Activated CD4-positive, alpha-beta memory T cell treated with anti-CD3 and anti-CD28 coated beads, Interleukin-2, amount 10 ng/mL, durations not matched to agents 7 days and 5 days (primary cell): ENCODE results near the gene ATP11A. TPM values are rescaled to one million over a fixed set of nuclear protein-coding genes. Genes with fewer than 3 reads are reported as not detected.
"Not testable (repeated sequence)": the region's sequence is repeated elsewhere in the genome, so short reads cannot be mapped to it uniquely, and the experiment has no call there.

Experiments used
- CTCF ChIA-PET: fragments of 350-600 bp; sonication (Branson Sonifier 250); formaldehyde crosslinking; loops from one replicate; lab custom pipeline; 2021; ENCODE audit warnings: antibody characterized with exemption, inconsistent platforms; lab: Charles Lee
- POLR2A ChIA-PET: fragments of 350-600 bp; sonication (Branson Sonifier 250); formaldehyde crosslinking; loops from one replicate; lab custom pipeline; 2021; ENCODE audit warnings: antibody characterized with exemption; lab: Charles Lee
- DNase-seq: peaks from one replicate; pipeline ENCODE4 v3.0.0-alpha.2; 2020
- H3K27ac Mint-ChIP-seq: one replicate; pipeline ENCODE4 v1.8.0; 2021; ENCODE audit warnings: mild to moderate bottlenecking, mixed read lengths
- H3K27me3 Mint-ChIP-seq: one replicate; pipeline ENCODE4 v1.8.0; 2021; ENCODE audit warnings: mixed read lengths
- H3K36me3 Mint-ChIP-seq: one replicate; pipeline ENCODE4 v1.8.0; 2021; ENCODE audit warnings: low read depth, mixed read lengths
- H3K4me1 Mint-ChIP-seq: one replicate; pipeline ENCODE4 v1.8.0; 2021; ENCODE audit warnings: mixed read lengths
- H3K4me3 Mint-ChIP-seq: one replicate; pipeline ENCODE4 v1.8.0; 2021; ENCODE audit warnings: mild to moderate bottlenecking, mixed read lengths
- H3K9me3 Mint-ChIP-seq: one replicate; pipeline ENCODE4 v1.8.0; 2021; ENCODE audit warnings: mixed read lengths
- total RNA-seq, 2 experiments: library from RNA; stranded (reverse); gene quantifications; one replicate each; pipeline ENCODE4 v1.2.3, GENCODE V29; 2021

Gene ATP11A
- total RNA-seq, 2 experiments from 2014 or later = 52.5 to 53.3 TPM

DNA sequence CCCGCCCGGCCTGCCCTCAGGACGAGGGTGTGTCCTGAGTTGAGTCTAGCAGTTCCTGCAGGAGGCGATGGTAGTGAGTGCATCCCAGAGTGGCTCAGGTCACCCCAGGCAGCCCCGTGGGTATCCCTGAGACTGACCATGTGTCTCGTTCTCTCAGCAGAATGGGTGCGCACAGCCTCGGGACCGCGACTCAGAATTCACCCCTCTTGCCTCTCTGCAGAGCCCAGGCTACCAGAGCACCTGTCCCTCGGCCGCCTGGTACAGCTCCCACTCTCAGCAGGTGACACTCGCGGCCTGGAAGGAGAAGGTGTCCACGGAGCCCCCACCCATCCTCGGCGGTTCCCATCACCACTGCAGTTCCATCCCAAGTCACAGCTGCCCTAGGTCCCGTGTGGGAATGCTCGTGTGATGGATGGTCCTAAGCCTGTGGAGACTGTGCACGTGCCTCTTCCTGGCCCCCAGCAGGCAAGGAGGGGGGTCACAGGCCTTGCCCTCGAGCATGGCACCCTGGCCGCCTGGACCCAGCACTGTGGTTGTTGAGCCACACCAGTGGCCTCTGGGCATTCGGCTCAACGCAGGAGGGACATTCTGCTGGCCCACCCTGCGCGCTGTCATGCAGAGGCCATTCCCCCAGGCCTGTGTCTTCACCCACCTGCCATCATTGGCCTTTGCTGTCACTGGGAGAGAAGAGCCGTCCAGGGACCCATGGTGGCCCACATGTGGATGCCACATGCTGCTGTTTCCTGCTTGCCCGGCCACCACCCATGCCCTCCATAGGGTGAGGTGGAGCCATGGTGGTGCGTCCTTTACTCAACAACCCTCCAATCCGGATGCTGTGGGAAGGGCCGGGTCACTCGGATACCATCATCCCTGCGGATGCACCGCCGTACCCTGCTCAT, 192.1 kb downstream of the ATP11A start:
- POLR2A ChIA-PET = no interaction called here
- Mint-ChIP-seq H3K27me3 (no peaks in the 10 kb centered on the region), H3K36me3 (peaks cover 13% of the 10 kb centered on the region), H3K4me3 (no peak overlapping the region), H3K9me3 (no peaks in the 10 kb centered on the region), H3K4me1 (no peaks in the 10 kb centered on the region), H3K27ac (no peak overlapping the region)
- CTCF ChIA-PET = no interaction called here
- no peak for DNase-seq

DNA sequence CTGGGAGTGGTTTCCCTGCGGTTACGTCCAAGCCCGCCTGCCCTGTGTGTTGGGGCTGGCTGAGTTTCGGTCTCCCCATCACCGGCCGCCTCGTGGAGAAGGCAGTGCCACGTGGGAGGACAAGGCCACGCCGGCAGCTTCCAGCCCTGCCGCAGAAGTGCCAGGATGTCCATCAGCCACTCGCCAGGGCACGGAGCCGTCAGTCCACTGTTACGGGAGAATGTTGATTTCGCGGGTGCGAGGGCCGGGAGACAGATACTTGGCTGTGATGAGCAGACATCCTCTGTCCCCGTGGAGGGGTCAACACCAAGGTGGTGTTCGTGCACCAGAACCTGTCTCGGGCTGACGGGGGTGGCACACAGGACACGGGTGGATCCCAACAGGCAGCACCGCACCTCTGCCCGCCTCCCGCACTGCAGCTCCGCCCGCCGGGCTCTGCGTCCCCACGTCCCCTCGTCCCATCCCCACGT, 192.8 kb downstream of the ATP11A start:
- POLR2A ChIA-PET = no interaction called here
- H3K4me1 Mint-ChIP-seq = no peaks in the 10 kb centered on the region
- H3K27ac Mint-ChIP-seq = no peak overlapping the region
- H3K36me3 Mint-ChIP-seq = peaks cover 13% of the 10 kb centered on the region
- no peak overlapping the region for H3K4me3 Mint-ChIP-seq
- CTCF ChIA-PET = no interaction called here
- H3K9me3 Mint-ChIP-seq = no peaks in the 10 kb centered on the region
- no peak for DNase-seq
- no peaks in the 10 kb centered on the region for H3K27me3 Mint-ChIP-seq

DNA sequence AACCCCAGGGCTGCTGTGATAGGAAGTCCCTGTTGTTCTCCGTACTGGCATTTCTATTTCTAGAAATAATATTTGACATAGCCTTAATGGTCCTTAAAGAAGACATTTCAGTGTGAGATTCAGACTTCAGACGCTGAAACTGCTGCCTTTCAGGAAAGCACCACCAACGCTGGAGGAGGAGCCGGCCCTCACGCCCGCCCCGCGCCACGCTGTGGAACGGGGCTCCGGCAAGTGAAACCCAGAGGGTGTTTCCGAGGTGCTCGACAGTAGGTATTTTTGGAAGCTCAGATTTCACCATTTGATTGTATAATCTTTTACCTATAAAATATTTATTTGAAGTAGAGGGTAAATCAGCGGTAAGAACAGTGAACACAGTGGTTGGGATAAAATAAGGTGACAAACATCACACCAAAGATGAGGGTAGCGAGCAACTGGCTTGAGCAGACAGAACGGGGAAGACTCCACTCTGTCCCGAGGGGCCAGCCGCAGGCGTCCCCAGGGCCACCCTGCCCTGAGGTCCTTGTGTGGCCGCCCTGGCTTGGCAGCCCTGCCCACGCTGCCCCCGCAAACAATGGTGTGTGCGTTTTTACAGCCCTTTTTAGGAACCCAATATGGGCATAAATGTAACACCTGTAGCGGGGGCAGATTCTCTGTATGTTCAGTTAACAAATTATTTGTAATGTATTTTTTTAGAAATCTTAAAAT, 193.6 kb downstream of the ATP11A start:
- Mint-ChIP-seq H3K27me3 (no peaks in the 10 kb centered on the region), H3K36me3 (peaks cover 9% of the 10 kb centered on the region), H3K4me3 (no peak overlapping the region), H3K4me1 (no peaks in the 10 kb centered on the region), H3K9me3 (no peaks in the 10 kb centered on the region), H3K27ac (no peak overlapping the region)
- POLR2A ChIA-PET = no interaction called here
- DNase-seq = no peak
- CTCF ChIA-PET = no interaction called here

DNA sequence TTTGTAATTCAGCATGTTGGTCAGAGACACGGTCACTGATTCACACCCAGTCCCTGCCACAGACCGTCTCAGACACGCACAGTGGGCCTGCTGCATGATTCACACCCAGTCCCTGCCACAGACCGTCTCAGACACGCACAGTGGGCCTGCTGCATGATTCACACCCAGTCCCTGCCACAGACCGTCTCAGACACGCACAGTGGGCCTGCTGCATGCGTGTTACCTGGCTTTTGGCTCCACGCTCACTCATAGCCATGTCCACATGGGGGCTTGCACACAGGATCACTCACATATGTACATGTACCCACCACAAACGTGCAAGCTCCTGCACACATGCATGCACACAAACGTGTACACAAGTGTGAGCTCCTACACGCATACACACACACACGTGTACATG, 194.9 kb downstream of the ATP11A start:
- CTCF ChIA-PET = interaction anchor here (0.5 kb wide), 1 partner anchor 44 kb away, joined by 4 read pairs; no protein-coding TSS in a partner anchor
- H3K27ac Mint-ChIP-seq, H3K36me3 Mint-ChIP-seq, H3K27me3 Mint-ChIP-seq, H3K4me1 Mint-ChIP-seq, POLR2A ChIA-PET, DNase-seq, H3K9me3 Mint-ChIP-seq, H3K4me3 Mint-ChIP-seq: not testable (repeated sequence)

DNA sequence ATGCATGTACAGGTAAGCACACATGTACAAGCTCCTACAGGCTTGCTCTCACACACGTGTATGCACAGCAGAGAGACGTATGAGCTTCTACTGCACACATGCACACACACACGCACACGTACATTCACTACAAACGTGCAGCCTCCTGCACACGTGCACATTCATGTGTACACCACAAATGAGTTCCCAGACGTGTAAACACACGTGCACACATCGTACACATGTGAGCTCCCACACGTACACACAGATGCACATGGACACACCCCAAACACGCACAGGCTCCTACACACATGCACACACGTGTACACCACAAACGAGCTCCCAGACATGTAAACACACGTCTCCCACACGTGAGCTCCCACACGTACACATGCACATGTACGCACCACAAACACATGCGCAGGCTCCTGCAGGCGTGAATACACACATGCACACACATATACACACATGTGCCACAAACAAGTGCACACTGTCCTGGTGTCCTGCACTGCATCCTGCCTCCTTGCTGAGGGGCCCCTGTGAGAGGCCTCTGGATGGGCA, 195.5 kb downstream of the ATP11A start:
- H3K9me3 Mint-ChIP-seq = no peaks in the 10 kb centered on the region
- POLR2A ChIA-PET = no interaction called here
- DNase-seq = no peak
- H3K4me1 Mint-ChIP-seq = no peaks in the 10 kb centered on the region
- no peaks in the 10 kb centered on the region for H3K27me3 Mint-ChIP-seq
- H3K36me3 Mint-ChIP-seq = peaks cover 5% of the 10 kb centered on the region
- CTCF ChIA-PET = interaction anchor here (0.5 kb wide), 1 partner anchor 44 kb away, joined by 4 read pairs; no protein-coding TSS in a partner anchor
- H3K27ac Mint-ChIP-seq = no peak overlapping the region
- H3K4me3 Mint-ChIP-seq = no peak overlapping the region

DNA sequence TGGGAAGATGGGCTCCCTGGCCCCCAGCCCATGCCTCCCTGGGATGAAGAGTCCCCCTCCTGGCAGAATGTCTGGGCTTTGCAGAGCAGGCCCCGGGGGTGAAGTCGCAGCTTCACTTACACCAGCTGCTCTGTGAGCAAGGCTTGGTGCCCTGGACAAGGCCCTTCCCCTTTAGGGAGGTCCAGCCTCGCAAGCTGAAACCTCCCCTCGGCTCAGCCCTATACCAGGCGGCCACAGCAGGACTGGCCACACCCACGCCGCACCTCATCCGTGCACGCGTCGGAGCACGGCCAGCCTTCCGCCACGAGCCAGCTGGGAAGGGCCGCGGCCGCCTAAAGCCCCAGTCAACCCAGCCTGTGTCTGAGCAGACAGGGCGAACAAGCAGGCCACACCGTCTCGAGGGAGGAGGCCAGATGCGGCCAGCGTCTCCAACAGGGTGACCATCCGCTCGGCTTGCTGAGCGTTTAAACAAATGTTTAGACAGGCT, 196.0 kb downstream of the ATP11A start:
- Mint-ChIP-seq H3K27me3 (no peaks in the 10 kb centered on the region), H3K27ac (no peak overlapping the region), H3K9me3 (no peaks in the 10 kb centered on the region), H3K36me3 (peaks cover 5% of the 10 kb centered on the region), H3K4me1 (no peaks in the 10 kb centered on the region), H3K4me3 (no peak overlapping the region)
- POLR2A ChIA-PET = no interaction called here
- no peak for DNase-seq
- CTCF ChIA-PET = interaction anchor here (1.0 kb wide), 1 partner anchor 11 kb away, joined by 3 read pairs; no protein-coding TSS in a partner anchor

DNA sequence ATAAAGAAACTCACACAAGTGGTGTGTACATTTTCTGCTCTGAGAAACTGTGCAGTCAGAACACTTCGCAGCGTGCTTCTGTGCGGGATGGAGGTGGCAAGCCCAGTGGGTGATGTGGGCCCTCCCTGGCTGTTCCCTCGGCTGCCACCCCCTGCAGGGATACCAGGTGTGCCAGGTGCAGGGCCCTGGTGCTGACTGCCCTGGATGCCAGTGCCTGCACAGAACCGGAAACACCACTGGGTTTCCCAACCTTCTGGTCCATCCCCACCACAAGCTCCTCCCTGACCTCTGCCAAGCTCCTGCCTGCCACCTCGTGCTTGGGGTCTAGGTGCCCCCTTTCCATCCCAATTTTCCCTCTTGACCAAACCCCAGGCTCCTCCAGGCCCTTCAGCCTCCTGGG, 197.3 kb downstream of the ATP11A start:
- ChIA-PET CTCF (no interaction called here), POLR2A (no interaction called here)
- H3K4me1 Mint-ChIP-seq = no peaks in the 10 kb centered on the region
- H3K27me3 Mint-ChIP-seq = no peaks in the 10 kb centered on the region
- no peak overlapping the region for H3K4me3 Mint-ChIP-seq
- H3K27ac Mint-ChIP-seq = no peak overlapping the region
- no peaks in the 10 kb centered on the region for H3K9me3 Mint-ChIP-seq
- peaks cover 5% of the 10 kb centered on the region for H3K36me3 Mint-ChIP-seq
- DNase-seq = no peak

DNA sequence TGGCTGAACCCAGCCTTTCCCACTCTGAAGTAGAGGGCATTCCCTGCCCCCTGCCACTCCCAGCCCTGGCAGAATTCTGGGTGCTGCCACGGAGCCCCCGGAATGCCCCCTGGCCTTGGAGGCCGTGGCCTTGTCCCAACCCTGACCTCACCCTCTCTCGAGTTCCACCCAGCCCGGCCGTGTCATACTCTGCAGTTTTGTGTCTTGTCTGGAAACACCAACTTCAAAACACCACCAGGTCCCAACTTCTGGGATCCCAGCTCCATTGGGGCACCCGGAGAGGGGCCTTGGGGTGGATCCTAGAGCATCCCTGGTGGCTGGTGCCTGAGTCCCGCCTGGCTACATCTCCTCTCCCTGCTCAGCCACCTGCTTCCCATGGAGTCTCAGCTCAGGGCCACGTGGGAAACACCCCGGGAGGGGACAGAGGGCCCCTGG, 197.7 kb downstream of the ATP11A start:
- CTCF ChIA-PET = no interaction called here
- Mint-ChIP-seq H3K27me3 (no peaks in the 10 kb centered on the region), H3K4me1 (no peaks in the 10 kb centered on the region), H3K9me3 (no peaks in the 10 kb centered on the region), H3K4me3 (no peak overlapping the region), H3K27ac (no peak overlapping the region), H3K36me3 (peaks cover 5% of the 10 kb centered on the region)
- DNase-seq = no peak
- POLR2A ChIA-PET = no interaction called here

DNA sequence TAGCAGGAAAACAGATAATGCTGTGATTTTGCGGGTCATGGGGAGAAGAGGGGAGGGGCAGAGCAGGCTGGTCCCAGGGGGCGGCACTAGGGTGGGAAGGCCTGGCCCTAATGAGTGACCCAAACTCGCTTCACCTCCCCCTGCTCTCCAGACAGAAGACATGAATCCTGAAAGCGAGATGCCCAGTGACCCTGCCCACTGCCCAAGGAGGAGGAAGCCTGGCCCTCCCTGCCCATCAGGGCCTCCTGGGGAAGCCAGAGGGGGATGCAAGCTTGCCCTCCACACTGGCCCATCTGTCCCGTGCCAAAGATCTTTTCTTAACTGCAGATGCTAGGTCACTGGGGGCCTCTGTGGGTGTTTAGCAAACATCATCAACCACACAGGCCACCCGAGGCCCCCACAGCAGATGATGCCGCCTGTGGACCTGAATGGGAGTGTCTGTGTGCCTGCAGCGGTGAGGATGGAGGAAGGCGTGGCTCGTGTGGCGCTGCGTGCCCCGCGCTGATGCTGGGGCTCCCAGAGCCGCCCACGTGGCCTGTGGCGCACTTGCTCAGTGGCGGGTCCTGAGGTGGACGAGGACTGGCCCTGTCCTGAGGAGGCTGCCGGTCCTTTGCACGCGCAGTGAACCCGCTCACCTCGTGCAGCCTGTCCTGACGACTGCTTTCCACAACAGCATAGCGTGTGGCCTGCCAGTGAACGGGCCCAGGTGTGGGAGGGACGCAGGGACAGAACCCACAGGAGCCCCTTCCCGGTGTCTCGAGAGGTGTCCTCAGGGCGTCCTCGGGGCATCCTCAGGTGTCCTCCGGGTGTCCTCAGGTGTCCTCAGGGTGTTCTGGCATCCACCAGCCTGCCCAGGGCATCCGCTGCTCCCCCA, 198.6 kb downstream of the ATP11A start:
- H3K4me3 Mint-ChIP-seq = no peak overlapping the region
- H3K4me1 Mint-ChIP-seq = no peaks in the 10 kb centered on the region
- H3K9me3 Mint-ChIP-seq = no peaks in the 10 kb centered on the region
- peaks cover 8% of the 10 kb centered on the region for H3K27me3 Mint-ChIP-seq
- H3K36me3 Mint-ChIP-seq = peaks cover 5% of the 10 kb centered on the region
- ChIA-PET POLR2A (no interaction called here), CTCF (no interaction called here)
- H3K27ac Mint-ChIP-seq = no peak overlapping the region
- no peak for DNase-seq

DNA sequence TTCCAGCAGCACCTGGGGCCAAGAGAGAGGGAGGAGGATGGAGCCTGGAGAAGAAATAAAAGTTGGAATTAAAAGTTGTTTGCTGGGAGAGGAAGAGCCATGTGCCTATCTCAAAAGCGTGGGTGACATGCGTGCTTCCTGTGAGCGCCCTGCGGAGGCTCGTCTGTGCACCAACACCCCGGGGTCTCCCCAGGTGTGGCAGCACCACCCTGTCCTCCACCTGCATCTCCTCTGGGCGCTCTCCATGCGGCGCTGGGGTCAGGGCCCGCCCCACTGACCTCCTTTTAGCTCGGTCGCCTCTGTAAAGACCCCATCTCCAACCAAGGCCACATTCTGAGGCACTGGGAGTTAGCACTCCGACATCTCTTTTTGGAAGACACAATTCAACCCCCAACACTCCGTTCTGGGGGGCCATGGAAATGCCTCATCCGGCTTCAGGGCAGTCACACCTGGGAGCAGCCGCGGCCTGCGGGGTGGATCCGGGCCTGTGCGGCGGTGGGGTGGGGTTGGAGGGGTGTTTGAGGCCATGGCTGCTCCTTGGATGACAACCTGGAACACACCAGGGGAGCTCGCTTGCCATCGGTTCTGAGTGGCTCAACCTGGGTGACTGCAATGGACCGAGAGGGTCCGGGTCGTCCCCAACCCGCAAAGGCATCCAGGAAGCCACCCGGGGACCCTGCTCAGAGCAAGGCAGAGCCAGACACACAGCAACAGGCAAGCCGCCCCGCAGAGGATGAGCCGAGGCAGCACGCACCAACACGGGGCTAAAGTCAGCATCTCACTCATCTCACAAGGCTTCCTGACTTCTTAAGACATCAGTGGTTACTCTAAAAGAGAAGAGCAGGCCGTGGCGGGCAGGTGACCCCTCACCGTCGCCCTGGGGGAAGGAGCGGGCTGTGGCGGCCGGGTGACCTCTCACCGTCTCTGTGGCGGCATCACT, 199.8 kb downstream of the ATP11A start:
- ChIA-PET POLR2A (no interaction called here), CTCF (no interaction called here)
- Mint-ChIP-seq H3K9me3 (no peaks in the 10 kb centered on the region), H3K36me3 (peaks cover 3% of the 10 kb centered on the region), H3K4me3 (no peak overlapping the region), H3K27ac (no peak overlapping the region), H3K4me1 (no peaks in the 10 kb centered on the region), H3K27me3 (peaks cover 10% of the 10 kb centered on the region)
- DNase-seq = no peak

DNA sequence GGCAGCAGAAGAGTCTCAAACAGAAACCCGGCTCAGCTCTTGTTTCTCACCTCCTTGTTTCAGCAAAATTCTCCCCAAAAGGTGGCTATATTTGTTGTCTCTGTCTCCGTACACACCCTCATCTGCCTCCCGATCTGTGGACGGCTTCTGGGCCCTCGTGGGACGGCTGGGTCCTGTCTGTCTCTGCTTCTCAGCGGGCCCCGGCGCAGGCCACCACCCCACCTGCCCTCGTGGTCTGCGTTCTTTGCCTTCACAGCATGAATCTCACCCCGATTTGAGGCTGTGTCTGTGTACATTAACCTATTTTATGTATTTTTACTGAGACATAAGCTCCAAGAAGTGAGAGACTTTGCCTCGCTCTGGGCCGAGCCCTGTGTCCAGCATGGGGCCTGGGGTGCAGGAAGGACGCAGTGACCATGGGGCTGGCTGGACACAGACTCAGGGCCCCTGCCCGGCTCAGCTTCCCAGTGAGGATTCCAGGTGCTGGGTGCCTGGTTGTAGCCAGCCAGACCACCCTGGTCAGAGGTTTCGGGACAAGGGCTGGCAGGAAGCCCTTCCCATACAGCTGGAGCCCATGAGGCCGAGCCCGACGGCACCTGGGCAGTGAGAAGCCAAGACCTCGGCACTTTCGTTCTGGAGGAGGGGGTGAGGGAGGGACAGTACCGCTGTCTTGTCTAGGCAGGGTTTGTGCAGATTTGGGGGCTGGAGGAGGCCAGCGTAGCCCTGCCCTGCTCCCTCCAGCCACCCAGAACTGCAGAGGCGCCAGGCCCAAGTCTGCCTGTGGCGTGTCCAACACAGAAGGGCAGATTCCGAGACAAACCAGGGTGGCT, 200.7 kb downstream of the ATP11A start:
- Mint-ChIP-seq H3K4me3 (no peak overlapping the region), H3K36me3 (no peaks in the 10 kb centered on the region), H3K27ac (no peak overlapping the region), H3K4me1 (peaks cover 3% of the 10 kb centered on the region), H3K9me3 (no peaks in the 10 kb centered on the region), H3K27me3 (peaks cover 14% of the 10 kb centered on the region)
- ChIA-PET POLR2A (no interaction called here), CTCF (no interaction called here)
- no peak for DNase-seq
